GM18861 (cell line): ENCODE results near the gene LDLRAD4.

Experiments
- ATAC-seq: cut with Tn5 transposase; IDR thresholded peaks from one replicate; pipeline ENCODE4 v1.9.1; 2021; ENCODE audit not compliant: unreplicated experiment

LDLRAD4 gene

GRCh38 chr18:13540477-13541182 is 322.1 kb downstream of the LDLRAD4 start:
- no peak for ATAC-seq

GRCh38 chr18:13541621-13542519 is 323.3 kb downstream of the LDLRAD4 start:
- ATAC-seq: no peak

GRCh38 chr18:13542520-13542847 is 323.9 kb downstream of the LDLRAD4 start:
- ATAC-seq: no peak

- no peak for ATAC-seq
These were observed 324.6 kb downstream of the LDLRAD4 start for GRCh38 chr18:13543144-13543543.

GRCh38 chr18:13543811-13544732 is 325.5 kb downstream of the LDLRAD4 start:
- no peak for ATAC-seq

GRCh38 chr18:13544953-13545352 is 326.4 kb downstream of the LDLRAD4 start:
- ATAC-seq: no peak

- no peak for ATAC-seq
These were observed 327.0 kb downstream of the LDLRAD4 start for GRCh38 chr18:13545514-13545913.

- ATAC-seq: no peak
These were observed 327.4 kb downstream of the LDLRAD4 start for GRCh38 chr18:13545955-13546354.

- ATAC-seq: no peak
These were observed 328.1 kb downstream of the LDLRAD4 start for GRCh38 chr18:13546638-13547037.

GRCh38 chr18:13547347-13547746 is 328.8 kb downstream of the LDLRAD4 start:
- no peak for ATAC-seq

GRCh38 chr18:13548106-13548819 is 329.7 kb downstream of the LDLRAD4 start:
- ATAC-seq: no peak

- peak; percentile 72 for ATAC-seq
These were observed 330.7 kb downstream of the LDLRAD4 start for GRCh38 chr18:13548966-13549879.

GRCh38 chr18:13549880-13550232 is 331.3 kb downstream of the LDLRAD4 start:
- ATAC-seq: no peak

GRCh38 chr18:13550418-13551304 is 332.1 kb downstream of the LDLRAD4 start:
- no peak for ATAC-seq

GRCh38 chr18:13551305-13551603 is 332.7 kb downstream of the LDLRAD4 start:
- ATAC-seq: no peak

GRCh38 chr18:13551841-13552733 is 333.5 kb downstream of the LDLRAD4 start:
- ATAC-seq: no peak

GRCh38 chr18:13553449-13553848 is 334.9 kb downstream of the LDLRAD4 start:
- no peak for ATAC-seq

- no peak for ATAC-seq
These were observed 336.6 kb downstream of the LDLRAD4 start for GRCh38 chr18:13555192-13555591.
